Measurements from ENCODE around the gene USP40.

Gene USP40

DNA sequence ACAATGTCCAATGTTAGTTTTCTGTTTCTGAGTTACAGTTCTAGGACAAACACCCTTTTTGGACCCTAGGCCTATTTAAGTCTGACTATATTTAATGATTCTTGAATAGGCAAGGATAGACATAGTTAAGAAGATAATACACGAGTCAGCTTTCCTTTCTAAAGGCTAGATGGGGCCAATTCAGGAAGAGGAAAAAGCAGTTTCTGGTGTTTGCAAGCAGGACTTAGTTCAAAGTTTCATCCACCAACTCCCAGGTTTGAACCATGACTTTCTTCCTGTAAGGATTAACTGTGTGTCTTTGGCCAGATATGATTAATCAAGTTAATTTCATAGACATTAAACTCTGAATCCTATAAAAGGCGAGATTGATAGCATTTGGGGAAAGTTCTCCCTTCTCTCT lies 66.7 kb downstream of the USP40 start:
- Histone ChIP-seq H3K4me2 (ENCODE audit: low read length) (no peak overlapping the region), H3K27ac (ENCODE audit: low read depth, low read length) (no peak overlapping the region), H3K36me3 (ENCODE audit: control insufficient read depth in 1 of 2, insufficient read depth in 2 of 2, low read length in 2 of 2) (peaks cover 2 to 4% of the 10 kb centered on the region in 2 experiments), H2AK5ac (ENCODE audit: low read length) (no peak overlapping the region), H3K79me2 (ENCODE audit: control insufficient read depth, insufficient read depth, low read length, poor library complexity) (no peaks in the 10 kb centered on the region), H3K18ac (ENCODE audit: low read length) (no peak overlapping the region), H2BK12ac (ENCODE audit: low read length) (no peak overlapping the region), H3K4me3 (ENCODE audit: low read depth, low read length) (no peak overlapping the region), H3K4ac (ENCODE audit: low read depth, low read length) (no peak overlapping the region), H3K9ac (ENCODE audit: low read length) (no peak overlapping the region), H2AFZ (ENCODE audit: insufficient read depth, low read length, poor library complexity) (no peak overlapping the region), H4K91ac (ENCODE audit: low read depth, low read length) (no peak overlapping the region), H3K27me3 (ENCODE audit: insufficient read depth, low read length) (no peaks in the 10 kb centered on the region), H4K12ac (ENCODE audit: low read depth, low read length) (no peak overlapping the region), H2BK5ac (ENCODE audit: low read depth, low read length, poor library complexity) (no peak overlapping the region), H2BK120ac (ENCODE audit: insufficient read depth, low read length, poor library complexity) (no peak overlapping the region), H3K79me1 (ENCODE audit: low read length) (no peaks in the 10 kb centered on the region), H4K8ac (ENCODE audit: low read depth, low read length) (no peak overlapping the region), H3K9me3 (ENCODE audit: insufficient read depth, low read depth, low read length) (peaks cover 2% of the 10 kb centered on the region), H3K4me1 (ENCODE audit: control insufficient read depth in 1 of 2, insufficient read depth in 2 of 2, low read length in 2 of 2) (no peaks in the 10 kb centered on the region), H3K23ac (ENCODE audit: low read length) (no peak overlapping the region), H3K14ac (ENCODE audit: low read length) (no peak overlapping the region)
- WGBS (ENCODE audit: extremely low coverage, insufficient coverage, insufficient read length), result no CpG with 5 or more reads among the region's 2 CpGs
- DNase-seq, result no peak

DNA sequence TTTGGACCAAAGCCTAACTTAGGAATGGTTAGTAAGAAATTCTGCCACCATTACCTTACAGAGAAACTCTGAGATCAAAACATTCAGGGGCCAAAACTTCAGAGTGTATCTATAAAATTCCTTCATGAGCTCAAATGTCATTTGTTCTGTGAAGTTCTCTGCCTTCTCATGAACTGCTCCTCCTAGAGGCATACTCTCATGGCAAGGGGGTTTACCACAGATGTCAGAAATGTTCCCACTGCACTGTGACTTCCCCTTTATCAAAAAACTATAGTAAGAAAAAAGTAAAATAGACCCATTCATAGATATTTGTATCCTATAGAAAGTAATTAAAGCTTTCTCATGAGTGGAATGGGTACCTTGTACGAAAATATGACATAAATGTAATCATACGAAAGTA lies 68.5 kb downstream of the USP40 start:
- H3K27ac ChIP-seq (ENCODE audit: low read depth, low read length), result no peak overlapping the region
- no peaks in the 10 kb centered on the region for H3K27me3 ChIP-seq (ENCODE audit: insufficient read depth, low read length)
- no peak overlapping the region for H4K12ac ChIP-seq (ENCODE audit: low read depth, low read length)

GRCh38 chr2:233497692-233498091 lies 68.9 kb downstream of the USP40 start:
- Histone ChIP-seq H3K79me1 (ENCODE audit: low read length) (no peaks in the 10 kb centered on the region), H3K27ac (ENCODE audit: low read depth, low read length) (no peak overlapping the region), H4K12ac (ENCODE audit: low read depth, low read length) (no peak overlapping the region), H2AFZ (ENCODE audit: insufficient read depth, low read length, poor library complexity) (no peak overlapping the region), H2AK5ac (ENCODE audit: low read length) (no peak overlapping the region), H3K9ac (ENCODE audit: low read length) (no peak overlapping the region), H2BK5ac (ENCODE audit: low read depth, low read length, poor library complexity) (no peak overlapping the region), H3K9me3 (ENCODE audit: insufficient read depth, low read depth, low read length) (peaks cover 2% of the 10 kb centered on the region), H3K14ac (ENCODE audit: low read length) (no peak overlapping the region), H3K4me2 (ENCODE audit: low read length) (no peak overlapping the region), H3K4me3 (ENCODE audit: low read depth, low read length) (no peak overlapping the region), H3K23ac (ENCODE audit: low read length) (no peak overlapping the region), H3K36me3 (ENCODE audit: control insufficient read depth in 1 of 2, insufficient read depth in 2 of 2, low read length in 2 of 2) (peaks cover 3 to 6% of the 10 kb centered on the region in 2 experiments), H4K91ac (ENCODE audit: low read depth, low read length) (no peak overlapping the region), H3K4ac (ENCODE audit: low read depth, low read length) (no peak overlapping the region), H2BK12ac (ENCODE audit: low read length) (no peak overlapping the region), H2BK120ac (ENCODE audit: insufficient read depth, low read length, poor library complexity) (no peak overlapping the region), H3K18ac (ENCODE audit: low read length) (no peak overlapping the region), H3K27me3 (ENCODE audit: insufficient read depth, low read length) (no peaks in the 10 kb centered on the region), H3K79me2 (ENCODE audit: control insufficient read depth, insufficient read depth, low read length, poor library complexity) (no peaks in the 10 kb centered on the region), H4K8ac (ENCODE audit: low read depth, low read length) (no peak overlapping the region), H3K4me1 (ENCODE audit: control insufficient read depth in 1 of 2, insufficient read depth in 2 of 2, low read length in 2 of 2) (no peaks in the 10 kb centered on the region)
- WGBS (ENCODE audit: extremely low coverage, insufficient coverage, insufficient read length), result no CpG with 5 or more reads among the region's 2 CpGs
- no peak for DNase-seq

More for the DNA sequence above, 68.5 kb downstream of the USP40 start:
- Histone ChIP-seq H4K91ac (ENCODE audit: low read depth, low read length) (no peak overlapping the region), H2AK5ac (ENCODE audit: low read length) (no peak overlapping the region), H2AFZ (ENCODE audit: insufficient read depth, low read length, poor library complexity) (no peak overlapping the region), H3K4ac (ENCODE audit: low read depth, low read length) (no peak overlapping the region), H3K4me1 (ENCODE audit: control insufficient read depth in 1 of 2, insufficient read depth in 2 of 2, low read length in 2 of 2) (no peaks in the 10 kb centered on the region), H3K9ac (ENCODE audit: low read length) (no peak overlapping the region), H3K79me1 (ENCODE audit: low read length) (no peaks in the 10 kb centered on the region), H3K4me2 (ENCODE audit: low read length) (no peak overlapping the region), H2BK5ac (ENCODE audit: low read depth, low read length, poor library complexity) (no peak overlapping the region), H4K8ac (ENCODE audit: low read depth, low read length) (no peak overlapping the region), H3K36me3 (ENCODE audit: control insufficient read depth in 1 of 2, insufficient read depth in 2 of 2, low read length in 2 of 2) (peaks cover 3 to 6% of the 10 kb centered on the region in 2 experiments), H3K79me2 (ENCODE audit: control insufficient read depth, insufficient read depth, low read length, poor library complexity) (no peaks in the 10 kb centered on the region), H3K23ac (ENCODE audit: low read length) (no peak overlapping the region), H2BK12ac (ENCODE audit: low read length) (no peak overlapping the region), H3K9me3 (ENCODE audit: insufficient read depth, low read depth, low read length) (peaks cover 2% of the 10 kb centered on the region), H3K18ac (ENCODE audit: low read length) (no peak overlapping the region), H2BK120ac (ENCODE audit: insufficient read depth, low read length, poor library complexity) (no peak overlapping the region), H3K14ac (ENCODE audit: low read length) (no peak overlapping the region), H3K4me3 (ENCODE audit: low read depth, low read length) (no peak overlapping the region)
- no CpG with 5 or more reads among the region's 2 CpGs for WGBS (ENCODE audit: extremely low coverage, insufficient coverage, insufficient read length)
- DNase-seq, result no peak

DNA sequence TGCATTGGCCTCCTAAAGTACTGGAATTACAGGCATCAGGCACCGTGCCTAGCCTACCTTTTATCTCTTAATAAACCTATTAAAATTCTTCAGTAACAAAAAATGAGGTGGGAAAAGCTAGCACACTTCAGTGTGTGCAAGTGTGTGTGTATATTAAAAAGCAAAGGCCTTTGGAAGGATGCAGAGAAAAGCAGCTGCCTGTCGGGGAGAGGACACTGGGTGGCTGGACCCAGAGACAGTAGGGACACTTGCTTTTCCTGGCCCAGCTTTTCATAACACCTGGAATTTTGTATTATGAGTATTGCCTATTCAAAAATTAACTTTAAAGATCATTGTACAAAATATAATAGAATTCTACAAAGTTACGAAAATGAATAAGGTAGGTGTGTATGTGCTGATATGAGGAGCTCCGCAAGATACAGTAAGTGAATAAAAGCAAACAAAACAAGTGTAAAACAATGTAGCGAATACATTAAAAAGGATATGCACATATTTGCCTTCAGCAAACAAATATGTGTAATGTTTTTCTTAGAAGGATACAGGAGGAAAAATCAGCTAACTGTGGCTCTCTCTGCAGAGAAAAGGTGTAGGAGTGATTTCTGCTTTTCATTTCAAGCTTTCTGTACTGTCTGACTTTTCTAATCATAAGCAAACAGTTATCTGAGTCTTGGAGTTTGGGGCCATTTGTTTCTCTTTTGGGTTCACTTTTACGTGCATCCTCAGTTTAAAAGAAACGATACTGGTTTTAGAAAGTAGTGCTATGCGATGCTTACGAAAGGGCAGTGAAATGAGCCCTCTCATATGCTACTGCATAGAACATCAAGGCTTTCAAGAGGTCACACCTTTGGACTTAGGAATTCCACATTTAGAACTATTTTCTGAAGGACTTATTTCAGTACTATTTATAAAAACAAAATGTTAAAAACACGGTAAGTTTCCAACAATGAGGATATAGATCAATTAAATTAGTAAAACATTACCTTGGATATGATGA lies 70.8 kb downstream of the USP40 start:
- WGBS (ENCODE audit: extremely low coverage, insufficient coverage, insufficient read length), result no CpG with 5 or more reads among the region's 10 CpGs
- H2BK12ac ChIP-seq (ENCODE audit: low read length), result no peak overlapping the region
- H3K27ac ChIP-seq (ENCODE audit: low read depth, low read length), result no peak overlapping the region
- H2AK5ac ChIP-seq (ENCODE audit: low read length), result no peak overlapping the region
- H3K79me1 ChIP-seq (ENCODE audit: low read length), result no peaks in the 10 kb centered on the region
- no peaks in the 10 kb centered on the region for H3K27me3 ChIP-seq (ENCODE audit: insufficient read depth, low read length)
- H4K12ac ChIP-seq (ENCODE audit: low read depth, low read length), result no peak overlapping the region
- H3K4ac ChIP-seq (ENCODE audit: low read depth, low read length), result no peak overlapping the region
- no peak overlapping the region for H3K23ac ChIP-seq (ENCODE audit: low read length)
- H3K4me3 ChIP-seq (ENCODE audit: low read depth, low read length), result no peak overlapping the region
- H3K36me3 ChIP-seq (ENCODE audit: control insufficient read depth in 1 of 2, insufficient read depth in 2 of 2, low read length in 2 of 2), result peaks cover 5 to 7% of the 10 kb centered on the region in 2 experiments
- no peak overlapping the region for H4K8ac ChIP-seq (ENCODE audit: low read depth, low read length)
- H3K18ac ChIP-seq (ENCODE audit: low read length), result no peak overlapping the region
- no peak overlapping the region for H4K91ac ChIP-seq (ENCODE audit: low read depth, low read length)
- no peaks in the 10 kb centered on the region for H3K4me1 ChIP-seq (ENCODE audit: control insufficient read depth in 1 of 2, insufficient read depth in 2 of 2, low read length in 2 of 2)
- no peak overlapping the region for H3K14ac ChIP-seq (ENCODE audit: low read length)
- H3K9me3 ChIP-seq (ENCODE audit: insufficient read depth, low read depth, low read length), result no peaks in the 10 kb centered on the region
- no peak for DNase-seq
- no peak overlapping the region for H2BK120ac ChIP-seq (ENCODE audit: insufficient read depth, low read length, poor library complexity)
- no peak overlapping the region for H3K4me2 ChIP-seq (ENCODE audit: low read length)
- no peak overlapping the region for H3K9ac ChIP-seq (ENCODE audit: low read length)
- H2AFZ ChIP-seq (ENCODE audit: insufficient read depth, low read length, poor library complexity), result no peak overlapping the region
- H2BK5ac ChIP-seq (ENCODE audit: low read depth, low read length, poor library complexity), result no peak overlapping the region
- no peaks in the 10 kb centered on the region for H3K79me2 ChIP-seq (ENCODE audit: control insufficient read depth, insufficient read depth, low read length, poor library complexity)
